KMS-11 (cell line): ENCODE results near the gene CDH13.

Source experiments
- H2AFZ ChIP-seq: fragments of 200-600 bp; sonication (generic); 2 replicates; pipeline ENCODE4 v1.6.1; 2016; ENCODE audit warnings: antibody characterized with exemption, mixed run types, low read depth
- H3K27ac ChIP-seq: fragments of 200-600 bp; sonication (generic); 2 replicates; pipeline ENCODE4 v1.6.1; 2016; ENCODE audit warnings: mild to moderate bottlenecking, mixed run types
- H3K27me3 ChIP-seq: fragments of 200-600 bp; sonication (generic); 2 replicates; pipeline ENCODE4 v1.6.1; 2017; ENCODE audit warnings: mild to moderate bottlenecking, low read depth, mixed run types, moderate library complexity; ENCODE audit not compliant: insufficient read depth
- H3K36me3 ChIP-seq: fragments of 200-600 bp; sonication (generic); 2 replicates; pipeline ENCODE4 v1.6.1; 2017; ENCODE audit warnings: mild to moderate bottlenecking, mixed run types; ENCODE audit not compliant: insufficient read depth
- H3K4me1 ChIP-seq: fragments of 200-600 bp; sonication (generic); 2 replicates; pipeline ENCODE4 v1.6.1; 2016; ENCODE audit warnings: mild to moderate bottlenecking, low read depth, mixed run types; ENCODE audit not compliant: poor library complexity, severe bottlenecking
- H3K4me2 ChIP-seq: fragments of 200-600 bp; sonication (generic); 2 replicates; pipeline ENCODE4 v1.7.0; 2016; ENCODE audit warnings: mild to moderate bottlenecking, mixed run types
- H3K4me3 ChIP-seq: fragments of 200-600 bp; sonication (generic); IDR thresholded peaks from 2 replicates; pipeline ENCODE4 v1.6.1; 2017; ENCODE audit warnings: low read depth, low read length, mixed read lengths; ENCODE audit not compliant: insufficient read depth
- H3K79me2 ChIP-seq: fragments of 200-600 bp; sonication (generic); 2 replicates; pipeline ENCODE4 v1.6.1; 2016; ENCODE audit warnings: low read depth, mixed run types; ENCODE audit not compliant: insufficient read depth
- H3K9ac ChIP-seq: fragments of 200-600 bp; sonication (generic); 2 replicates; pipeline ENCODE4 v1.6.1; 2016; ENCODE audit warnings: mild to moderate bottlenecking, mixed run types
- H4K20me1 ChIP-seq: fragments of 200-600 bp; sonication (generic); 2 replicates; pipeline ENCODE4 v1.6.1; 2016; ENCODE audit warnings: mild to moderate bottlenecking, mixed run types; ENCODE audit not compliant: insufficient read depth
- CTCF ChIP-seq: fragments of 200-600 bp; sonication (generic); conservative IDR thresholded peaks from 2 replicates; pipeline ENCODE4 v1.6.1; 2017; ENCODE audit warnings: low read depth, mild to moderate bottlenecking, antibody characterized with exemption, low read length, moderate library complexity, mixed read lengths

Gene CDH13

GRCh38 chr16:83227336-83227735 lies 600.6 kb downstream of the CDH13 start:
- Histone ChIP-seq H3K4me3 (no peak overlapping the region), H3K27me3 (no peaks in the 10 kb centered on the region)

GRCh38 chr16:83231729-83232128 lies 605.0 kb downstream of the CDH13 start:
- no peak for TF ChIP-seq CTCF
- no peak overlapping the region for H3K4me3 ChIP-seq
- H2AFZ ChIP-seq, result no peak overlapping the region
- H3K36me3 ChIP-seq, result no peaks in the 10 kb centered on the region
- no peak overlapping the region for H3K27ac ChIP-seq
- H3K4me2 ChIP-seq, result no peak overlapping the region
- H3K9ac ChIP-seq, result no peak overlapping the region
- no peaks in the 10 kb centered on the region for H3K79me2 ChIP-seq
- H3K27me3 ChIP-seq, result no peaks in the 10 kb centered on the region
- H4K20me1 ChIP-seq, result no peaks in the 10 kb centered on the region
- no peaks in the 10 kb centered on the region for H3K4me1 ChIP-seq

More at GRCh38 chr16:83227336-83227735, 600.6 kb downstream of the CDH13 start:
- H3K4me2 ChIP-seq, result no peak overlapping the region
- no peak overlapping the region for H3K27ac ChIP-seq
- H4K20me1 ChIP-seq, result no peaks in the 10 kb centered on the region
- no peak overlapping the region for H3K9ac ChIP-seq
- no peaks in the 10 kb centered on the region for H3K4me1 ChIP-seq
- H3K36me3 ChIP-seq, result no peaks in the 10 kb centered on the region
- H3K79me2 ChIP-seq, result no peaks in the 10 kb centered on the region
- TF ChIP-seq CTCF, result no peak
- no peak overlapping the region for H2AFZ ChIP-seq

- TF ChIP-seq CTCF, result no peak
- Histone ChIP-seq H4K20me1 (no peaks in the 10 kb centered on the region), H3K9ac (no peak overlapping the region), H3K36me3 (no peaks in the 10 kb centered on the region), H3K27ac (no peak overlapping the region), H3K27me3 (no peaks in the 10 kb centered on the region), H3K79me2 (no peaks in the 10 kb centered on the region), H3K4me3 (no peak overlapping the region), H2AFZ (no peak overlapping the region), H3K4me2 (no peak overlapping the region), H3K4me1 (no peaks in the 10 kb centered on the region)
Measured at GRCh38 chr16:83233153-83233552, 606.4 kb downstream of the CDH13 start.

- no peak overlapping the region for H3K9ac ChIP-seq
- no peak overlapping the region for H3K4me3 ChIP-seq
- no peak overlapping the region for H2AFZ ChIP-seq
- no peaks in the 10 kb centered on the region for H3K36me3 ChIP-seq
- no peaks in the 10 kb centered on the region for H3K27me3 ChIP-seq
- no peak overlapping the region for H3K4me2 ChIP-seq
- H3K4me1 ChIP-seq, result no peaks in the 10 kb centered on the region
- TF ChIP-seq CTCF, result no peak
- no peak overlapping the region for H3K27ac ChIP-seq
- H4K20me1 ChIP-seq, result no peaks in the 10 kb centered on the region
- no peaks in the 10 kb centered on the region for H3K79me2 ChIP-seq
Measured at GRCh38 chr16:83238949-83239691, 612.4 kb downstream of the CDH13 start.
